HepG2 (cell line): ENCODE results near the gene TSPAN18.

ENCODE experiments used
- POLR2AphosphoS5 ChIP-seq: IDR thresholded peaks from 2 replicates; pipeline ENCODE4 v1.6.1; 2012; ENCODE audit warnings: low read depth, low read length
- TGIF2 ChIP-seq: IDR thresholded peaks from 2 replicates; pipeline ENCODE4 v1.6.1; 2016; ENCODE audit warnings: control low read depth, missing compliant biosample characterization
- TF ChIP-seq, protein P1 (sequence below): sonication (generic); formaldehyde crosslinking; IDR thresholded peaks from 2 replicates; pipeline ENCODE4 v1.4.0; 2020; ENCODE audit warnings: missing genetic modification reagents
- TF ChIP-seq, protein P2 (sequence below): IDR thresholded peaks from 2 replicates; pipeline ENCODE4 v1.6.1; 2012; ENCODE audit warnings: low read depth, low read length, improper control_type of control experiment

DNA sequence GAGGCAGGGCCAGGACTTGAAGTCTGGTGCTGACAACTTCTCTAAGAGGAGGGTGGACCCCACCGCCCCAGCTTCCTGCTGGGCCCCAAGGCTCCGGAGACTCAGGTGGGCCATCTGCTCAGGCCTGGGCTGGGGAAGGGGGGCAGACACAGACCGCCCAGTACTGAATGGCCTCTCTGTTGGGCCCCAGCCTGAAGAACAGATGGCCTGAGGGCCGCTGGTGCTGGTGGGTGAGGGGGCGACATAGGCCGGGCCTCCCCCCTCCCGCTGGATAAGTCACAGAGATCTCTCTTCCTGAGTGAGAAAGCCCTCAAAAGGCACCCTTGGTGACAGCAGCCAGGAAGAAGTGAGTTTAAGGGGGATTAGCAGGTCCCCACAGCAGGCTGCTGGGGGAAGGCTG, 236.4 kb downstream of the TSPAN18 start:
- TF ChIP-seq, protein P1, sequence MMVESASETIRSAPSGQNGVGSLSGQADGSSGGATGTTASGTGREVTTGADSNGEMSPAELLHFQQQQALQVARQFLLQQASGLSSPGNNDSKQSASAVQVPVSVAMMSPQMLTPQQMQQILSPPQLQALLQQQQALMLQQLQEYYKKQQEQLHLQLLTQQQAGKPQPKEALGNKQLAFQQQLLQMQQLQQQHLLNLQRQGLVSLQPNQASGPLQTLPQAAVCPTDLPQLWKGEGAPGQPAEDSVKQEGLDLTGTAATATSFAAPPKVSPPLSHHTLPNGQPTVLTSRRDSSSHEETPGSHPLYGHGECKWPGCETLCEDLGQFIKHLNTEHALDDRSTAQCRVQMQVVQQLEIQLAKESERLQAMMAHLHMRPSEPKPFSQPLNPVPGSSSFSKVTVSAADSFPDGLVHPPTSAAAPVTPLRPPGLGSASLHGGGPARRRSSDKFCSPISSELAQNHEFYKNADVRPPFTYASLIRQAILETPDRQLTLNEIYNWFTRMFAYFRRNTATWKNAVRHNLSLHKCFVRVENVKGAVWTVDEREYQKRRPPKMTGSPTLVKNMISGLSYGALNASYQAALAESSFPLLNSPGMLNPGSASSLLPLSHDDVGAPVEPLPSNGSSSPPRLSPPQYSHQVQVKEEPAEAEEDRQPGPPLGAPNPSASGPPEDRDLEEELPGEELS (CRISPR knock-in tag): no peak
- no peak for TF ChIP-seq TGIF2 (CRISPR knock-in tag)
- TF ChIP-seq POLR2AphosphoS5: no peak
- TF ChIP-seq, protein P2, sequence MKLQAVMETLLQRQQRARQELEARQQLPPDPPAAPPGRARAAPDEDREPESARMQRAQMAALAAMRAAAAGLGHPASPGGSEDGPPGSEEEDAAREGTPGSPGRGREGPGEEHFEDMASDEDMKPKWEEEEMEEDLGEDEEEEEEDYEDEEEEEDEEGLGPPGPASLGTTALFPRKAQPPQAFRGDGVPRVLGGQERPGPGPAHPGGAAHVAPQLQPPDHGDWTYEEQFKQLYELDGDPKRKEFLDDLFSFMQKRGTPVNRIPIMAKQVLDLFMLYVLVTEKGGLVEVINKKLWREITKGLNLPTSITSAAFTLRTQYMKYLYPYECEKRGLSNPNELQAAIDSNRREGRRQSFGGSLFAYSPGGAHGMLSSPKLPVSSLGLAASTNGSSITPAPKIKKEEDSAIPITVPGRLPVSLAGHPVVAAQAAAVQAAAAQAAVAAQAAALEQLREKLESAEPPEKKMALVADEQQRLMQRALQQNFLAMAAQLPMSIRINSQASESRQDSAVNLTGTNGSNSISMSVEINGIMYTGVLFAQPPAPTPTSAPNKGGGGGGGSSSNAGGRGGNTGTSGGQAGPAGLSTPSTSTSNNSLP: no peak
